GM12874 (cell line): ENCODE measurements around the gene NCS1.

ENCODE experiments used
- CTCF ChIP-seq: IDR thresholded peaks from 2 replicates; pipeline ENCODE4 v1.5.1; 2011; ENCODE audit warnings: low read depth, mild to moderate bottlenecking, control low read depth, low read length, moderate library complexity; ENCODE audit not compliant: insufficient read depth

The NCS1 gene

GRCh38 chr9:130263601-130264413 lies 91.6 kb downstream of the NCS1 start:
- TF ChIP-seq CTCF: no peak

- no peak for TF ChIP-seq CTCF
Observed at GRCh38 chr9:130264414-130265350, 92.5 kb downstream of the NCS1 start.

GRCh38 chr9:130265431-130266235 lies 93.4 kb downstream of the NCS1 start, which contains the start of gene HMCN2:
Gene HMCN2, plus strand, starts transcription at chr9:130265760. Its CDS starts 119 bp downstream, at chr9:130265879.
- no peak for TF ChIP-seq CTCF

- TF ChIP-seq CTCF: no peak
Observed at GRCh38 chr9:130266236-130267098, 94.3 kb downstream of the NCS1 start.

- TF ChIP-seq CTCF: no peak
Observed at GRCh38 chr9:130267930-130268329, 95.7 kb downstream of the NCS1 start.

GRCh38 chr9:130268521-130269211 lies 96.5 kb downstream of the NCS1 start:
- no peak for TF ChIP-seq CTCF
